ENCODE measurements around the gene LRP6. TPM values are rescaled to one million over a fixed set of nuclear protein-coding genes. Genes with fewer than 3 reads are reported as not detected.

Gene LRP6
- total RNA-seq, 1 experiment from 2014 or later = 72.8 TPM

DNA sequence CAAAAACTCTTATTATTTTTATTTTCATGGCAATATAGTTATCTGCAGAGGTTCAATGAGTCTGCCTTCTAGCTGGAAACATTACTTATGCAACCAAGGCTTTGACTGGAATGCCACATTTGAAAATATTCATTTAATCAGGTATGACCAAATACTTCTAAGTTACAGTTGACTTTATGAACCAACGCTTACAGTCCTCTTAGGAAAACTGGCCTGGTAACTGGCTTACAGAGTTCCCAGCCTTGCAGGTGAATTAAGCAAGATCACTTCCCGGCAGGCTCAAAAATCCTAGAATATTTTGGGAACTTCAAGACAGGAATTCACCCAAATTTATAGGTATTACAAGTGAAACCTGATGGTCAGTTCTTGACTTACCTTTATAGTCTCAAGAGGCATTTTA lies 12.3 kb downstream of the LRP6 start:
- Mint-ChIP-seq H3K27me3 (ENCODE audit: low read depth) (no peaks in the 10 kb centered on the region), H3K36me3 (no peaks in the 10 kb centered on the region), H3K4me1 (peaks cover 38% of the 10 kb centered on the region), H3K27ac (peak overlapping the region; percentile 90; the same call in 1 of the 2 replicates), H3K9me3 (no peaks in the 10 kb centered on the region), H3K4me3 (no peak overlapping the region)
- TF ChIP-seq ETV6 (CRISPR knock-in tag; IDR thresholded peaks at IDR 0.05) (no peak), MXD4 (CRISPR knock-in tag; IDR thresholded peaks at IDR 0.05; ENCODE audit: borderline replicate concordance) (no peak)
- ChIA-PET POLR2A (interaction anchor here (0.6 kb wide), 2 partner anchors 66 to 447 kb away, joined by 3 to 7 read pairs; no protein-coding TSS in a partner anchor), CTCF (no interaction called here)
- DNase-seq (ENCODE audit: low spot score) (no peak), ATAC-seq (no peak)

GRCh38 chr12:12249216-12250050 lies 17.4 kb downstream of the LRP6 start:
- CTCF ChIA-PET = no interaction called here
- POLR2A ChIA-PET = no interaction called here
- no peak for DNase-seq (ENCODE audit: low spot score)
- peaks cover under 1% of the 10 kb centered on the region; the same call in 1 of the 2 replicates for H3K36me3 Mint-ChIP-seq
- no peak overlapping the region for H3K4me3 Mint-ChIP-seq
- H3K27ac Mint-ChIP-seq = no peak overlapping the region
- peaks cover 22% of the 10 kb centered on the region for H3K4me1 Mint-ChIP-seq
- no peak for ATAC-seq
- no peaks in the 10 kb centered on the region for H3K27me3 Mint-ChIP-seq (ENCODE audit: low read depth)
- TF ChIP-seq USF1 (CRISPR knock-in tag; IDR thresholded peaks at IDR 0.05) (no peak), NR2C2 (CRISPR knock-in tag; IDR thresholded peaks at IDR 0.05) (no peak), HMGA2 (CRISPR knock-in tag; IDR thresholded peaks at IDR 0.05) (no peak), FOXP4 (CRISPR knock-in tag; IDR thresholded peaks at IDR 0.05) (no peak), ARID4B (CRISPR knock-in tag; IDR thresholded peaks at IDR 0.05; ENCODE audit: borderline replicate concordance) (no peak), ETV6 (CRISPR knock-in tag; IDR thresholded peaks at IDR 0.05) (no peak), ELF4 (CRISPR knock-in tag; IDR thresholded peaks at IDR 0.05; ENCODE audit: low read depth) (no peak), ERG (CRISPR knock-in tag; IDR thresholded peaks at IDR 0.05) (no peak)
- TF ChIP-seq, protein P1, sequence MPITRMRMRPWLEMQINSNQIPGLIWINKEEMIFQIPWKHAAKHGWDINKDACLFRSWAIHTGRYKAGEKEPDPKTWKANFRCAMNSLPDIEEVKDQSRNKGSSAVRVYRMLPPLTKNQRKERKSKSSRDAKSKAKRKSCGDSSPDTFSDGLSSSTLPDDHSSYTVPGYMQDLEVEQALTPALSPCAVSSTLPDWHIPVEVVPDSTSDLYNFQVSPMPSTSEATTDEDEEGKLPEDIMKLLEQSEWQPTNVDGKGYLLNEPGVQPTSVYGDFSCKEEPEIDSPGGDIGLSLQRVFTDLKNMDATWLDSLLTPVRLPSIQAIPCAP (CRISPR knock-in tag; IDR thresholded peaks at IDR 0.05) = no peak
- H3K9me3 Mint-ChIP-seq = no peaks in the 10 kb centered on the region

GRCh38 chr12:12247584-12247983 lies 19.3 kb downstream of the LRP6 start:
- Mint-ChIP-seq H3K4me3 (no peak overlapping the region), H3K9me3 (no peaks in the 10 kb centered on the region), H3K36me3 (peaks cover 7% of the 10 kb centered on the region), H3K27me3 (ENCODE audit: low read depth) (no peaks in the 10 kb centered on the region), H3K27ac (peak overlapping the region; percentile 78; the same call in 1 of the 2 replicates), H3K4me1 (peaks cover 22% of the 10 kb centered on the region)
- DNase-seq (ENCODE audit: low spot score) (no peak), ATAC-seq (no peak)
- CTCF ChIA-PET = no interaction called here
- POLR2A ChIA-PET = interaction anchor here (0.6 kb wide), 2 partner anchors 12 to 188 kb away, joined by 3 to 4 read pairs; no protein-coding TSS in a partner anchor
- TF ChIP-seq ATF6 (CRISPR knock-in tag; IDR thresholded peaks at IDR 0.05) (no peak), RELA (CRISPR knock-in tag; IDR thresholded peaks at IDR 0.05; ENCODE audit: borderline replicate concordance) (no peak), KAT7 (CRISPR knock-in tag; IDR thresholded peaks at IDR 0.05; ENCODE audit: borderline replicate concordance) (no peak), TCF7 (CRISPR knock-in tag; IDR thresholded peaks at IDR 0.05; ENCODE audit: low read depth) (no peak), MYBL2 (CRISPR knock-in tag; IDR thresholded peaks at IDR 0.05) (no peak), TEAD4 (CRISPR knock-in tag; IDR thresholded peaks at IDR 0.05) (no peak), HMGA2 (CRISPR knock-in tag; IDR thresholded peaks at IDR 0.05) (no peak)
- TF ChIP-seq, protein P2, sequence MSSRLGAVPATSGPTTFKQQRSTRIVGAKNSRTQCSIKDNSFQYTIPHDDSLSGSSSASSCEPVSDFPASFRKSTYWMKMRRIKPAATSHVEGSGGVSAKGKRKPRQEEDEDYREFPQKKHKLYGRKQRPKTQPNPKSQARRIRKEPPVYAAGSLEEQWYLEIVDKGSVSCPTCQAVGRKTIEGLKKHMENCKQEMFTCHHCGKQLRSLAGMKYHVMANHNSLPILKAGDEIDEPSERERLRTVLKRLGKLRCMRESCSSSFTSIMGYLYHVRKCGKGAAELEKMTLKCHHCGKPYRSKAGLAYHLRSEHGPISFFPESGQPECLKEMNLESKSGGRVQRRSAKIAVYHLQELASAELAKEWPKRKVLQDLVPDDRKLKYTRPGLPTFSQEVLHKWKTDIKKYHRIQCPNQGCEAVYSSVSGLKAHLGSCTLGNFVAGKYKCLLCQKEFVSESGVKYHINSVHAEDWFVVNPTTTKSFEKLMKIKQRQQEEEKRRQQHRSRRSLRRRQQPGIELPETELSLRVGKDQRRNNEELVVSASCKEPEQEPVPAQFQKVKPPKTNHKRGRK (CRISPR knock-in tag; IDR thresholded peaks at IDR 0.05; ENCODE audit: borderline replicate concordance) = no peak

Data from WTC11 (cell line).